Mucosa of rectum (tissue), 2 donors: ENCODE data around the gene TYW1B.
"Not testable (repeated sequence)": the region's sequence is repeated elsewhere in the genome, so short reads cannot be mapped to it uniquely, and the experiment has no call there.

Source experiments
- H3K27ac ChIP-seq, 2 donors: one replicate each; pipeline ENCODE4 v1.7.0; 2013; ENCODE audit warnings: inconsistent platforms in 2 of 2, low read depth in 2 of 2, low read length in 2 of 2
- H3K27me3 ChIP-seq, 2 donors: one replicate each; pipeline ENCODE4 v1.7.0; 2013; ENCODE audit warnings: low read length in 2 of 2; ENCODE audit not compliant: control insufficient read depth in 2 of 2, insufficient read depth in 2 of 2
- H3K36me3 ChIP-seq, 2 donors: one replicate each; pipeline ENCODE4 v1.7.0; 2013; ENCODE audit warnings: low read length in 2 of 2; ENCODE audit not compliant: control insufficient read depth in 2 of 2, insufficient read depth in 2 of 2
- H3K4me1 ChIP-seq, 2 donors: one replicate each; pipeline ENCODE4 v1.7.0; 2013; ENCODE audit warnings: low read length in 2 of 2, mild to moderate bottlenecking in 1 of 2; ENCODE audit not compliant: control insufficient read depth in 2 of 2, insufficient read depth in 2 of 2
- H3K4me3 ChIP-seq, 2 donors: one replicate each; pipeline ENCODE4 v1.7.0; 2013; ENCODE audit warnings: low read length in 2 of 2
- H3K9ac ChIP-seq, 2 donors: one replicate each; pipeline ENCODE4 v1.7.0; 2013; ENCODE audit warnings: low read length in 2 of 2, low read depth in 1 of 2, mild to moderate bottlenecking in 1 of 2
- H3K9me3 ChIP-seq, 2 donors: one replicate each; pipeline ENCODE4 v1.7.0; 2013; ENCODE audit warnings: low read length in 2 of 2; ENCODE audit not compliant: control insufficient read depth in 2 of 2
- donor health status: healthy.
- donor health status: Normal muscosa, but diverticular disease.

TYW1B gene

GRCh38 chr7:72730384-72730783 is 97.6 kb downstream of the TYW1B start:
- H3K27me3 ChIP-seq, H3K9ac ChIP-seq, H3K4me3 ChIP-seq, H3K9me3 ChIP-seq, H3K36me3 ChIP-seq, H3K4me1 ChIP-seq, H3K27ac ChIP-seq: not testable (repeated sequence)

GRCh38 chr7:72729130-72729529 is 98.9 kb downstream of the TYW1B start:
- not testable (repeated sequence) for H3K9ac ChIP-seq, H3K36me3 ChIP-seq, H3K27me3 ChIP-seq

GRCh38 chr7:72722694-72723093 is 105.3 kb downstream of the TYW1B start:
- not testable (repeated sequence) for H3K4me1 ChIP-seq, H3K27me3 ChIP-seq, H3K9me3 ChIP-seq, H3K4me3 ChIP-seq, H3K36me3 ChIP-seq, H3K27ac ChIP-seq, H3K9ac ChIP-seq

More at GRCh38 chr7:72729130-72729529, 98.9 kb downstream of the TYW1B start:
- not testable (repeated sequence) for H3K27ac ChIP-seq, H3K4me3 ChIP-seq, H3K4me1 ChIP-seq, H3K9me3 ChIP-seq

GRCh38 chr7:72720890-72721289 is 107.1 kb downstream of the TYW1B start:
- not testable (repeated sequence) for H3K9me3 ChIP-seq, H3K9ac ChIP-seq, H3K36me3 ChIP-seq, H3K4me1 ChIP-seq, H3K27ac ChIP-seq, H3K27me3 ChIP-seq, H3K4me3 ChIP-seq

GRCh38 chr7:72717252-72717774 is 110.7 kb downstream of the TYW1B start:
- not testable (repeated sequence) for H3K27me3 ChIP-seq, H3K4me1 ChIP-seq, H3K4me3 ChIP-seq, H3K9me3 ChIP-seq, H3K27ac ChIP-seq, H3K9ac ChIP-seq, H3K36me3 ChIP-seq

DNA sequence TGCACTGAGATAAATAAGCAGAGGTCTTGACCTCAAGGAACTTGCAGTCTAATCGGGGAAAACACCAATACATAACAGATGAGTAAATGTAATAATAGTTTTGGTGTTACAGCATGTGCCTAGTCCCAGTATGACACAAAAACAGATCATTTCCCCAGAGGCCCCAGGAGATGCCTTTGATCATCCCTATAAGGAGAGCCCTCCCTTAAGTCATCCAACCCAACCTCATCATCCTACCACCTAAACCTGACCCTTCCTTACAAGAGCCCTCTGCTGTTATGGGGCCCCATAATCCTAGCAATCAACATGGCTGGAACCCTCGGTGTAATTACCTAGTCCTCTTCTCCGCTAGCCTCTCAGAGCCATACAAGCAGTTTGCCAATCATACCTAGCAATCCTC is 116.1 kb downstream of the TYW1B start:
- H3K4me1 ChIP-seq, H3K9ac ChIP-seq, H3K36me3 ChIP-seq, H3K9me3 ChIP-seq, H3K27ac ChIP-seq, H3K4me3 ChIP-seq, H3K27me3 ChIP-seq: not testable (repeated sequence)

GRCh38 chr7:72710983-72711382 is 117.0 kb downstream of the TYW1B start:
- Histone ChIP-seq H3K4me3 (no peak overlapping the region), H3K9ac (no peak overlapping the region), H3K27ac (no peak overlapping the region), H3K27me3 (no peaks in the 10 kb centered on the region), H3K4me1 (no peaks in the 10 kb centered on the region), H3K36me3 (no peaks in the 10 kb centered on the region), H3K9me3 (no peaks in the 10 kb centered on the region)

- Histone ChIP-seq H3K36me3 (no peaks in the 10 kb centered on the region), H3K4me3 (no peak overlapping the region), H3K27me3 (no peaks in the 10 kb centered on the region), H3K9ac (no peak overlapping the region), H3K9me3 (no peaks in the 10 kb centered on the region), H3K27ac (no peak overlapping the region), H3K4me1 (no peaks in the 10 kb centered on the region)
Observed at GRCh38 chr7:72709909-72710308, 118.1 kb downstream of the TYW1B start.

DNA sequence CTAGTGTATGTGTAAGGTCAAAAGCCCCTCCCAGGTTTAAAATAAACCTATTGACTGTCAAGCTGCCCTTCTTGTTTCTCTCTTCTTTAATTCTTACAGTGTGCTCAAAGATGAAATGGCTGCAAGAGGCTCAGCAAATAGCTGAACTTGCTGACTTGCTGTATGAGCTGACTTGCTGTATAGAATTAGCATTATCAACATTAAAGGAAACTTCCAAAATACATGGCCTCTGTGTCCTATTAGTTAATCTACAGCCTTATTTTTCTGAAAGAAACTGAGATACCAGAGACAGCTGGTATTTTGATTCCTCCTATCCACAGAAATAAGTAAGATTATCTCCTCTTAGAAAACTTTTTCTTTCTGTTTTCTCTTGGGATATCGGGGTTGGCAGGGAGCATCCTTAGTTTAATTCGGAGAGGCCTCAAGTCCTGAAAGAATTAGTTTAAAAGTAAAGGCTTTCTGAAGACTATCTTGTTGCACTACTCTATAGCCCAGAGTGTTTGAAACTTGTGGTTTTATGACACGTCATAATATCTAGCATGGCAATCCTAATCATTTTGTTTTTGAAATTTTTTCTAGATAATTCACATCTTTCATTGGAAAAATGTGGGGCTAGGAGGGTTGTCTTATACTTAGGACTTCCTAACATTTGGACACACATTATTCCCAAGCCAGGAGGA is 119.5 kb downstream of the TYW1B start:
- not testable (repeated sequence) for H3K27ac ChIP-seq, H3K9me3 ChIP-seq, H3K4me1 ChIP-seq, H3K36me3 ChIP-seq, H3K9ac ChIP-seq, H3K4me3 ChIP-seq, H3K27me3 ChIP-seq

DNA sequence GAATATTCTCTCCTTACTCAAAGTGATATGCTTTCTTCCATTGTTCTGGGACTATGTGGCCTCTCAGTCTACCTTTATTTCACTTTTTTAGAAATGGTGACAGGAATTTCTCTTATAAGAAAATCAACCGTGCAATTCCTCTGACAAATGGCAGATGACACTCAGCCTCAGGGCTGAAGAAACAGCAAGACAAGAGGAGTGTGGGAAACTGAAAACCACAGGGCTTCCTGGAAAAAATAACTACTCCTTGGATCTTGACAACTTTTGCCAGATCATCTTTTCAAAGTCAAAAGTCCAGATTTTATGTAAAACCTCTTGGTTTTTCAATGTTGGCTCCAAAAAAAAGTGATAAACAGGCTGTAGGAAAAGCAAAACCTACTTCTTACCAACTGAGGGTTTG is 121.5 kb downstream of the TYW1B start:
- Histone ChIP-seq H3K9ac (no peak overlapping the region), H3K27me3 (no peaks in the 10 kb centered on the region), H3K4me3 (no peak overlapping the region), H3K9me3 (no peaks in the 10 kb centered on the region), H3K27ac (no peak overlapping the region), H3K36me3 (no peaks in the 10 kb centered on the region), H3K4me1 (no peaks in the 10 kb centered on the region)

DNA sequence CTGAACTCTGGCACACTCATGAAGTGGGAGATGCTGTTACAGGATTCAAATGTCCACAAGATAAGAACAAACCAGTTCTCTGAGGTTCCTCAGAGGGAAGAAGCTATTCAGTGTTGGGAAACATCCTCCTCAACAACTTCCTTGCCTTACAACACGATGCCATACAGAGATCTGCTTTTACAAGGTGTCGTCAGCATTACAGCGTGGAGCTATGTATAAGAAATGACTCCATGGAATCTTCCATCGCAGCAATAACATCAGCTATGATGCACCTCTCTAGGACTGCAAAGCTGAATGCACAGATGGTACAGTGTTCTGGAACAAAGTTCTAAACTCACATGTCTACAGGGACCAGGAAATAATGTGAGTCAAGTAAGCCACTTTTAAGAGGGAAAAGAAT is 122.3 kb downstream of the TYW1B start:
- not testable (repeated sequence) for H3K27ac ChIP-seq, H3K9me3 ChIP-seq, H3K27me3 ChIP-seq, H3K4me1 ChIP-seq, H3K4me3 ChIP-seq, H3K9ac ChIP-seq, H3K36me3 ChIP-seq
